Activated gamma-delta T cell treated with Interleukin-2 at 50 U/mL for 16 hours (primary cell): ENCODE measurements around the gene CHMP3.
A peak's percentile ranks its signal among the peaks of the same experiment; 100 is the strongest.
"Not testable (repeated sequence)": the region's sequence is repeated elsewhere in the genome, so short reads cannot be mapped to it uniquely, and the experiment has no call there.

Experiments
- DNase-seq: peaks from one replicate; pipeline ENCODE4 v3.0.0-alpha.2; 2020

The CHMP3 gene

GRCh38 chr2:86562922-86563649, at the start of gene CHMP3:
CHMP3 (minus strand) TSS chr2:86563443; CDS start chr2:86563348, 95 bp downstream.
- peak; percentile 93 for DNase-seq

- DNase-seq: no peak
Measured at GRCh38 chr2:86610871-86611270, 47.6 kb upstream of the CHMP3 start.

- DNase-seq: no peak
Measured at GRCh38 chr2:86608832-86609410, 45.7 kb upstream of the CHMP3 start.

GRCh38 chr2:86603905-86604304, 40.7 kb upstream of the CHMP3 start:
- DNase-seq: no peak

GRCh38 chr2:86598966-86599365, 35.7 kb upstream of the CHMP3 start:
- no peak for DNase-seq

- DNase-seq: no peak
Measured at GRCh38 chr2:86596118-86596517, 32.9 kb upstream of the CHMP3 start.

- DNase-seq: no peak
Measured at GRCh38 chr2:86593266-86593665, 30.0 kb upstream of the CHMP3 start.

- DNase-seq: no peak
Measured at GRCh38 chr2:86592547-86593230, 29.4 kb upstream of the CHMP3 start.

- not testable (repeated sequence) for DNase-seq
Measured at GRCh38 chr2:86589701-86590100, 26.5 kb upstream of the CHMP3 start.

- DNase-seq: no peak
Measured at GRCh38 chr2:86584151-86584913, 21.1 kb upstream of the CHMP3 start.

GRCh38 chr2:86580560-86580959, 17.3 kb upstream of the CHMP3 start:
- no peak for DNase-seq

- no peak for DNase-seq
Measured at GRCh38 chr2:86577817-86578456, 14.7 kb upstream of the CHMP3 start.

GRCh38 chr2:86570059-86570458, 6.8 kb upstream of the CHMP3 start:
- DNase-seq: no peak

GRCh38 chr2:86566821-86567190, 3.6 kb upstream of the CHMP3 start:
- DNase-seq: no peak

GRCh38 chr2:86566158-86566820, 3.0 kb upstream of the CHMP3 start:
- no peak for DNase-seq

- no peak for DNase-seq
Measured at GRCh38 chr2:86563650-86564061, 413 bp upstream of the CHMP3 start.

- no peak for DNase-seq
Measured at GRCh38 chr2:86562485-86562921, 740 bp downstream of the CHMP3 start.

- no peak for DNase-seq
Measured at GRCh38 chr2:86557836-86558235, 5.4 kb downstream of the CHMP3 start.

GRCh38 chr2:86556508-86556907, 6.7 kb downstream of the CHMP3 start:
- DNase-seq: no peak

- DNase-seq: peak; percentile 13
Measured at GRCh38 chr2:86552889-86553288, 10.4 kb downstream of the CHMP3 start.

- not testable (repeated sequence) for DNase-seq
Measured at GRCh38 chr2:86549963-86550725, 13.1 kb downstream of the CHMP3 start.
